Neuronal stem cell (in vitro differentiated cells): ENCODE measurements around the gene ZFP91.

Source experiments
- DNase-seq: peaks from one replicate; pipeline ENCODE4 v3.0.0-alpha.2; 2013; ENCODE audit warnings: low spot score
- H2AFZ ChIP-seq: one replicate; pipeline ENCODE4 v1.6.1; 2013; ENCODE audit warnings: mild to moderate bottlenecking, low read length, inconsistent platforms
- H2AK5ac ChIP-seq: 2 replicates; pipeline ENCODE4 v1.6.1; 2013; ENCODE audit warnings: low read depth, mild to moderate bottlenecking, inconsistent platforms, low read length, moderate library complexity, mixed read lengths
- H2BK120ac ChIP-seq: 2 replicates; pipeline ENCODE4 v1.6.1; 2013; ENCODE audit warnings: low read depth, mild to moderate bottlenecking, inconsistent platforms, low read length, moderate library complexity, mixed read lengths
- H2BK12ac ChIP-seq: one replicate; pipeline ENCODE4 v1.6.1; 2013; ENCODE audit warnings: low read length, inconsistent platforms
- H2BK15ac ChIP-seq: 2 replicates; pipeline ENCODE4 v1.6.1; 2013; ENCODE audit warnings: mild to moderate bottlenecking, low read length, inconsistent platforms, mixed read lengths
- H2BK5ac ChIP-seq: one replicate; pipeline ENCODE4 v1.6.1; 2013; ENCODE audit warnings: inconsistent platforms, mild to moderate bottlenecking, low read length, moderate library complexity
- H3K14ac ChIP-seq: one replicate; pipeline ENCODE4 v1.6.1; 2013; ENCODE audit warnings: low read length, inconsistent platforms
- H3K18ac ChIP-seq: 2 replicates; pipeline ENCODE4 v1.6.1; 2013; ENCODE audit warnings: low read length, inconsistent platforms
- H3K23ac ChIP-seq: 2 replicates; pipeline ENCODE4 v1.6.1; 2013; ENCODE audit warnings: low read depth, mild to moderate bottlenecking, mixed read lengths, low read length, inconsistent platforms; ENCODE audit not compliant: poor library complexity
- H3K27ac ChIP-seq: replicated peaks from 3 replicates; pipeline ENCODE4 v1.5.1; 2013; ENCODE audit warnings: low read length, inconsistent platforms
- H3K27me3 ChIP-seq, 3 experiments: 2 replicates each; pipeline ENCODE4 v1.6.1; 2013; ENCODE audit warnings: low read length in 3 of 3, mild to moderate bottlenecking in 2 of 3, inconsistent platforms in 1 of 3, low read depth in 1 of 3, mixed read lengths in 1 of 3, moderate library complexity in 1 of 3; ENCODE audit not compliant: control insufficient read depth in 3 of 3, insufficient read depth in 3 of 3
- H3K36me3 ChIP-seq, 2 donors: replicated peaks in 1 of 2; 2 replicates each; pipeline ENCODE4 v1.6.1; 2013; ENCODE audit warnings: low read length in 2 of 2; ENCODE audit not compliant: control insufficient read depth in 2 of 2, insufficient read depth in 2 of 2
- H3K4ac ChIP-seq: 2 replicates; pipeline ENCODE4 v1.6.1; 2013; ENCODE audit warnings: inconsistent platforms, mild to moderate bottlenecking, low read length, moderate library complexity
- H3K4me1 ChIP-seq, 2 donors: 1 replicate in 1 of 2; 2 replicates in 1 of 2; pipeline ENCODE4 v1.6.1; 2013; ENCODE audit warnings: low read length in 2 of 2, low read depth in 1 of 2; ENCODE audit not compliant: control insufficient read depth in 2 of 2, insufficient read depth in 1 of 2
- H3K4me2 ChIP-seq: one replicate; pipeline ENCODE4 v1.6.1; 2013; ENCODE audit warnings: mild to moderate bottlenecking, low read length, inconsistent platforms; ENCODE audit not compliant: insufficient read depth, poor library complexity, severe bottlenecking
- H3K4me3 ChIP-seq, 2 donors: 2 replicates each; pipeline ENCODE4 v1.5.1; 2013; ENCODE audit warnings: low read length in 2 of 2, mild to moderate bottlenecking in 2 of 2, inconsistent platforms in 1 of 2, moderate library complexity in 1 of 2
- H3K79me1 ChIP-seq: one replicate; pipeline ENCODE4 v1.6.1; 2013; ENCODE audit warnings: low read depth, mild to moderate bottlenecking, inconsistent platforms, low read length, moderate library complexity
- H3K9ac ChIP-seq: one replicate; pipeline ENCODE4 v1.6.1; 2013; ENCODE audit warnings: mild to moderate bottlenecking, low read depth, low read length, inconsistent platforms; ENCODE audit not compliant: poor library complexity
- H3K9me3 ChIP-seq, 2 donors: replicated peaks in 1 of 2; 2 replicates each; pipeline versions ENCODE3 to v1.6.1; 2013; ENCODE audit warnings: low read length in 2 of 2, mild to moderate bottlenecking in 2 of 2, inconsistent platforms in 1 of 2, low read depth in 1 of 2, mixed read lengths in 1 of 2, moderate library complexity in 1 of 2; ENCODE audit not compliant: control insufficient read depth in 2 of 2, insufficient read depth in 1 of 2
- H4K8ac ChIP-seq: one replicate; pipeline ENCODE4 v1.6.1; 2013; ENCODE audit warnings: low read depth, mild to moderate bottlenecking, inconsistent platforms, low read length, moderate library complexity
- H4K91ac ChIP-seq: one replicate; pipeline ENCODE4 v1.6.1; 2013; ENCODE audit warnings: low read length, low read depth, mild to moderate bottlenecking, inconsistent platforms; ENCODE audit not compliant: poor library complexity
- WGBS, 2 donors: extraction: QIAGEN DNeasy Blood & Tissue Kit; methylation state at CpG; one replicate each; pipeline ENCODE4 v1.1.7; 2013; ENCODE audit warnings: missing lambda C conversion rate in 2 of 2, mixed read lengths in 1 of 2; ENCODE audit not compliant: insufficient read length in 2 of 2, insufficient replicate concordance in 1 of 2; ENCODE audit errors: extremely low coverage in 2 of 2; 5-methylcytosine and 5-hydroxymethylcytosine counted together

Gene ZFP91

GRCh38 chr11:58586998-58587397 is 8.1 kb downstream of the ZFP91 start:
- no CpG with 5 or more reads among the region's 2 CpGs for WGBS, 2 donors
- no peak overlapping the region for H3K4me3 ChIP-seq
- no peak overlapping the region for H2BK12ac ChIP-seq
- no peak overlapping the region for H3K4ac ChIP-seq
- H3K9ac ChIP-seq: no peak overlapping the region
- H2AK5ac ChIP-seq: no peak overlapping the region
- H3K18ac ChIP-seq: no peak overlapping the region
- H2BK5ac ChIP-seq: no peak overlapping the region
- H3K36me3 ChIP-seq: peaks cover 0 to 73% of the 10 kb centered on the region in 2 donors
- no peak overlapping the region for H2AFZ ChIP-seq
- DNase-seq: no peak
- H2BK15ac ChIP-seq: no peak overlapping the region
- no peak overlapping the region for H3K14ac ChIP-seq
- H3K27ac ChIP-seq: no peak overlapping the region
- H3K79me1 ChIP-seq: no peaks in the 10 kb centered on the region
- H3K27me3 ChIP-seq: no peaks in the 10 kb centered on the region
- H3K23ac ChIP-seq: no peak overlapping the region
- no peak overlapping the region for H4K8ac ChIP-seq
- no peak overlapping the region for H2BK120ac ChIP-seq
- H3K9me3 ChIP-seq: no peaks in the 10 kb centered on the region
- no peak overlapping the region for H4K91ac ChIP-seq
- H3K4me2 ChIP-seq: no peak overlapping the region
- no peaks in the 10 kb centered on the region for H3K4me1 ChIP-seq

DNA sequence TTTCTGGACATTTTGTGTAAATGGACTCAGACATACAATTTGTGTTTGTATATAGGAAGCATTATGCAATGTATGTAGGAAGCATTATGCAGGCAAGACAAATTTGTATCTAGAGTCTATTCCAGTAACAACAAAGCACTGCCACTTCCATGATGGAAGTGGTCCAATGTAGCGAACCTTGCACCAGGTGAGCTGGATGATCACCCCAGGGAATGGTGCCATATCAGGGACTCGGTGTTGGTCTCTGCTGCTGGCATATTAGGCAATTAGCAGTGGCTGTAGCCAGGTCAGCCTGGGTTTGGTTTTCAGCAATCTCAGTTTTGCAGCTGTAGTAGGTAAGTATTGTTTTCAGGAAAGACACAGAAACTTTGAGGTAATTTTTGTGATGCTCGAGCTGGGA is 12.8 kb downstream of the ZFP91 start:
- H2BK120ac ChIP-seq: no peak overlapping the region
- no CpG with 5 or more reads among the region's 3 CpGs for WGBS, 2 donors
- no peak overlapping the region for H2BK5ac ChIP-seq
- no peak overlapping the region for H3K23ac ChIP-seq
- no peak overlapping the region for H2BK15ac ChIP-seq
- no peak overlapping the region for H2BK12ac ChIP-seq
- H3K4ac ChIP-seq: no peak overlapping the region
- H3K4me2 ChIP-seq: no peak overlapping the region
- DNase-seq: no peak
- H3K4me1 ChIP-seq: no peaks in the 10 kb centered on the region
- H3K9ac ChIP-seq: no peak overlapping the region
- H2AK5ac ChIP-seq: no peak overlapping the region
- H4K8ac ChIP-seq: no peak overlapping the region
- H4K91ac ChIP-seq: no peak overlapping the region
- peaks cover 2% of the 10 kb centered on the region for H3K79me1 ChIP-seq
- H2AFZ ChIP-seq: no peak overlapping the region
- no peak overlapping the region for H3K18ac ChIP-seq
- H3K36me3 ChIP-seq: peaks cover 0 to 87% of the 10 kb centered on the region in 2 donors
- H3K14ac ChIP-seq: no peak overlapping the region
- no peaks in the 10 kb centered on the region for H3K9me3 ChIP-seq
- H3K4me3 ChIP-seq: no peak overlapping the region
- no peaks in the 10 kb centered on the region for H3K27me3 ChIP-seq
- no peak overlapping the region for H3K27ac ChIP-seq

GRCh38 chr11:58592760-58593472 is 14.1 kb downstream of the ZFP91 start:
- Histone ChIP-seq H2BK5ac (no peak overlapping the region), H3K27me3 (no peaks in the 10 kb centered on the region), H4K8ac (no peak overlapping the region), H3K18ac (no peak overlapping the region), H3K4me1 (no peaks in the 10 kb centered on the region), H2AFZ (no peak overlapping the region), H3K23ac (no peak overlapping the region), H3K27ac (no peak overlapping the region), H2BK120ac (no peak overlapping the region), H3K36me3 (peaks cover 0 to 79% of the 10 kb centered on the region in 2 donors), H4K91ac (no peak overlapping the region), H2AK5ac (no peak overlapping the region), H3K4me2 (no peak overlapping the region), H3K4ac (no peak overlapping the region), H2BK12ac (no peak overlapping the region), H3K4me3 (no peak overlapping the region), H2BK15ac (no peak overlapping the region), H3K9ac (no peak overlapping the region), H3K9me3 (no peaks in the 10 kb centered on the region), H3K14ac (no peak overlapping the region), H3K79me1 (peaks cover 2% of the 10 kb centered on the region)
- no CpG with 5 or more reads among the region's 5 CpGs for WGBS, 2 donors
- DNase-seq: no peak

DNA sequence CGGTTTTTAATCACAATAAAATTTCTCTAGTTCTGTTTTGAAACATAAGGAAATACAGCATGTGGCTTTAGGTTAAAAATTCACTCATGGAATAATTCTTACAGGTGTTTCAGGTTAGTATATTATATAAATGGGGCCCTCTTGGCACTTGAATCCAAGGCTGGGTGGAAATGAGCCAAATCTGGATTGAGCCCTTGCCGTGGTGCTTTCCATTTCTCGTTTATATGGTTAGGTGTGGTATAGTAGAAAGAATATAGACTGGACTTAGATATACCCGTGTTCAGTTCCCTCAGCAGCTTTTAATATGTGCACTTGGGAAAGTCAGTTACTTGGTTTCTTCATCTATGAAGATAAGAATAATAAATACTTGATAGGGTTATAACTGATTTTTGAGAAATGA is 16.0 kb downstream of the ZFP91 start:
- Histone ChIP-seq H3K27ac (no peak overlapping the region), H2BK15ac (no peak overlapping the region), H3K18ac (no peak overlapping the region), H2BK5ac (no peak overlapping the region), H3K23ac (no peak overlapping the region), H3K36me3 (peaks cover 0 to 78% of the 10 kb centered on the region in 2 donors), H3K4ac (no peak overlapping the region), H3K9me3 (no peaks in the 10 kb centered on the region), H4K8ac (no peak overlapping the region), H3K14ac (no peak overlapping the region), H2BK120ac (no peak overlapping the region), H3K79me1 (peaks cover 2% of the 10 kb centered on the region), H3K4me3 (no peak overlapping the region), H3K4me2 (no peak overlapping the region), H4K91ac (no peak overlapping the region), H3K4me1 (no peaks in the 10 kb centered on the region), H2AK5ac (no peak overlapping the region), H3K9ac (no peak overlapping the region), H2BK12ac (no peak overlapping the region), H3K27me3 (no peaks in the 10 kb centered on the region), H2AFZ (no peak overlapping the region)
- DNase-seq: no peak
- no CpG with 5 or more reads among the region's 4 CpGs for whole genome bisulfite sequencing, 2 donors
